ENCODE data around the gene GTF3C4.

- TF ChIP-seq CTCF (IDR thresholded peaks at IDR 0.05) = no peak
- TF ChIP-seq TCF7L2 (IDR thresholded peaks at IDR 0.05; ENCODE audit: low read depth, low read length) = no peak
- TF ChIP-seq POLR2AphosphoS5 (IDR thresholded peaks at IDR 0.05; ENCODE audit: low read depth, low read length) = no peak
- TF ChIP-seq REST (IDR thresholded peaks at IDR 0.05; ENCODE audit: insufficient read depth in 1 of 2, low read depth in 2 of 2, low read length in 1 of 2) = no peak
- no peak for TF ChIP-seq SIN3A (IDR thresholded peaks at IDR 0.05; ENCODE audit: borderline replicate concordance, insufficient read depth, low read depth, low read length)
Measured at GRCh38 chr9:132699956-132700355, 29.7 kb downstream of the GTF3C4 start.

All from Panc1 (cell line).